HFFc6 (cell line): Measurements from ENCODE around the gene NFKBIB. TPM values are rescaled to one million over a fixed set of nuclear protein-coding genes. Genes with fewer than 3 reads are reported as not detected.

Source experiments
- DNase-seq: peaks from one replicate; pipeline ENCODE4 v3.0.0-alpha.2; 2018
- H3K27ac Mint-ChIP-seq: 2 replicates; pipeline ENCODE4 v1.8.0; 2020; ENCODE audit warnings: mild to moderate bottlenecking, mixed read lengths
- H3K27me3 Mint-ChIP-seq: 2 replicates; pipeline ENCODE4 v1.8.0; 2021; ENCODE audit warnings: mild to moderate bottlenecking, moderate library complexity, mixed read lengths; ENCODE audit not compliant: insufficient read depth
- H3K36me3 Mint-ChIP-seq: 2 replicates; pipeline ENCODE4 v1.8.0; 2021; ENCODE audit warnings: low read depth, mixed read lengths
- H3K4me1 Mint-ChIP-seq: 2 replicates; pipeline ENCODE4 v1.8.0; 2020; ENCODE audit warnings: low read depth, mixed read lengths
- H3K4me3 Mint-ChIP-seq: 2 replicates; pipeline ENCODE4 v1.8.0; 2020; ENCODE audit warnings: mild to moderate bottlenecking, moderate library complexity, mixed read lengths
- H3K9me3 Mint-ChIP-seq: 2 replicates; pipeline ENCODE4 v1.8.0; 2020; ENCODE audit warnings: mild to moderate bottlenecking, mixed read lengths
- total RNA-seq, 6 experiments: library from RNA; stranded (reverse); fragmentation: NEBNext Ultra II Directional; extraction: Animal tissue kit (Norgen Biotek cat#: 25700); gene quantifications; 2 replicates in 1 of 6; 3 replicates in 5 of 6; pipeline ENCODE4 v1.2.3, GENCODE V29; 2021
- TF ChIP-seq, protein P1 (sequence below): fragments of 200-600 bp; sonication (generic); IDR thresholded peaks from 2 replicates; pipeline ENCODE4 v1.5.0; 2021; ENCODE audit warnings: antibody characterized with exemption, mild to moderate bottlenecking

The NFKBIB gene
- total RNA-seq, 6 experiments from 2014 or later: 21.8 to 23.4 (median 22.9) TPM

DNA sequence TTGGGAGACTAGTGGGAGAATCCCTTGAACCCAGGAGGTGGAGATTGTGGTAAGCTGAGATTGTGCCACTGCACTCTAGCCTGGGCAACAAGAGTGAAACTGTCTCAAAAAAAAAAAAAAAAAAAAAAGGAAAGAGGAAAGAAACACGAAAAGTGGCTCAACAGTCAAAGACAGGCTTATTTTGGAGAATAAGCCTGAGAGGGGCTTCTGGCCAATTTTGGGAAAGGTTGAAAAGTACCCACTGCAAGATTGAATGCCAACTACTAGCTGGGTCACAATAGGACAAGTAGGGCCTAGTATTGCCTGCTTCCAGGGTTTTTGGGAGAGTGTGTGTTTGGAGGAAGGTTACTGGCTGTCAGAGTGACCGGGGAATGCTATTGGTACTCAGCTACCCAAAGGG, 58.5 kb downstream of the NFKBIB start:
- H3K4me1 Mint-ChIP-seq: peaks cover 9% of the 10 kb centered on the region
- no peaks in the 10 kb centered on the region for H3K9me3 Mint-ChIP-seq
- no peaks in the 10 kb centered on the region for H3K27me3 Mint-ChIP-seq
- TF ChIP-seq, protein P1, sequence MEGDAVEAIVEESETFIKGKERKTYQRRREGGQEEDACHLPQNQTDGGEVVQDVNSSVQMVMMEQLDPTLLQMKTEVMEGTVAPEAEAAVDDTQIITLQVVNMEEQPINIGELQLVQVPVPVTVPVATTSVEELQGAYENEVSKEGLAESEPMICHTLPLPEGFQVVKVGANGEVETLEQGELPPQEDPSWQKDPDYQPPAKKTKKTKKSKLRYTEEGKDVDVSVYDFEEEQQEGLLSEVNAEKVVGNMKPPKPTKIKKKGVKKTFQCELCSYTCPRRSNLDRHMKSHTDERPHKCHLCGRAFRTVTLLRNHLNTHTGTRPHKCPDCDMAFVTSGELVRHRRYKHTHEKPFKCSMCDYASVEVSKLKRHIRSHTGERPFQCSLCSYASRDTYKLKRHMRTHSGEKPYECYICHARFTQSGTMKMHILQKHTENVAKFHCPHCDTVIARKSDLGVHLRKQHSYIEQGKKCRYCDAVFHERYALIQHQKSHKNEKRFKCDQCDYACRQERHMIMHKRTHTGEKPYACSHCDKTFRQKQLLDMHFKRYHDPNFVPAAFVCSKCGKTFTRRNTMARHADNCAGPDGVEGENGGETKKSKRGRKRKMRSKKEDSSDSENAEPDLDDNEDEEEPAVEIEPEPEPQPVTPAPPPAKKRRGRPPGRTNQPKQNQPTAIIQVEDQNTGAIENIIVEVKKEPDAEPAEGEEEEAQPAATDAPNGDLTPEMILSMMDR: no peak
- DNase-seq: no peak
- no peak overlapping the region for H3K27ac Mint-ChIP-seq
- H3K4me3 Mint-ChIP-seq: no peak overlapping the region
- H3K36me3 Mint-ChIP-seq: no peaks in the 10 kb centered on the region

Other genes with a start within 250 kb of the NFKBIB start
- under 1 TPM; 0.09 to 0.45 (median 0.19) TPM for gene CAPN12, start 155.5 kb upstream of the NFKBIB start, total RNA-seq
- gene LGALS7, start 126.5 kb upstream of the NFKBIB start, total RNA-seq: not detected
- not detected for gene LGALS7B, start 110.8 kb upstream of the NFKBIB start, total RNA-seq
- under 1 TPM in 1 of 6 experiments, not detected in 5; 0.43 TPM for gene LGALS4, start 87.0 kb upstream of the NFKBIB start, total RNA-seq
- 10 to 100 TPM; 35.5 to 48.5 (median 45.6) TPM for gene ECH1, start 68.2 kb upstream of the NFKBIB start, total RNA-seq
- 100 to 1,000 TPM; 337 to 467 (median 441) TPM for gene HNRNPL, start 50.0 kb upstream of the NFKBIB start, total RNA-seq
- gene RINL, start 21.7 kb upstream of the NFKBIB start, total RNA-seq: 1 to 10 TPM in 5 of 6 experiments, under 1 TPM in 1; 0.69 to 3.5 (median 1.7) TPM
- gene SIRT2, start 351 bp upstream of the NFKBIB start, total RNA-seq: 10 to 100 TPM; 34.9 to 36.4 (median 35.6) TPM
- gene CCER2, start 12.2 kb downstream of the NFKBIB start, total RNA-seq: under 1 TPM in 1 of 6 experiments, not detected in 5; 0.16 TPM
- gene SARS2, start 30.8 kb downstream of the NFKBIB start, total RNA-seq: 10 to 100 TPM; 18.7 to 25.1 (median 22.7) TPM
- gene MRPS12, start 31.0 kb downstream of the NFKBIB start, total RNA-seq: 10 to 100 TPM; 58.3 to 75.0 (median 62.2) TPM
- gene FBXO17, start 75.8 kb downstream of the NFKBIB start, total RNA-seq: 10 to 100 TPM; 17.5 to 21.5 (median 18.7) TPM
- 1 to 10 TPM in 3 of 6 experiments, under 1 TPM in 3; 0.47 to 2.2 (median 0.90) TPM for gene FBXO27, start 132.6 kb downstream of the NFKBIB start, total RNA-seq
- gene ACP7, start 184.4 kb downstream of the NFKBIB start, total RNA-seq: not detected
- gene PAK4, start 225.8 kb downstream of the NFKBIB start, total RNA-seq: 10 to 100 TPM; 35.4 to 40.4 (median 35.8) TPM